ENCODE results near the gene ZWILCH.

Gene ZWILCH

GRCh38 chr15:66565741-66566144 lies 60.6 kb downstream of the ZWILCH start, which contains the start of gene LCTL:
Gene LCTL, minus strand, starts transcription at chr15:66565998. Its CDS starts 633 bp downstream, at chr15:66565365.
- Histone ChIP-seq H2AFZ (ENCODE audit: low read length) (no peak within 1 kb of the TSS), H3K9me2 (replicated peaks; ENCODE audit: insufficient read depth, low read length) (no peaks in the 10 kb centered on the region), H3K4me2 (ENCODE audit: low read depth, low read length) (peak within 1 kb of the TSS; percentile 41; the same call in 1 of the 2 replicates), H3K9me3 (replicated peaks; ENCODE audit: insufficient read depth, low read length) (no peaks in the 10 kb centered on the region), H3K79me2 (ENCODE audit: low read length) (no peaks in the 10 kb centered on the region), H4K20me1 (ENCODE audit: insufficient read depth, low read length) (no peaks in the 10 kb centered on the region), H3K9ac (ENCODE audit: low read length) (no peak within 1 kb of the TSS), H3F3A (ENCODE audit: insufficient read depth, low read length) (no peaks in the 10 kb centered on the region), H3K27me3 (replicated peaks; ENCODE audit: insufficient read depth, low read length) (no peaks in the 10 kb centered on the region), H3K27ac (ENCODE audit: low read length) (no peak within 1 kb of the TSS), H3K36me3 (replicated peaks; ENCODE audit: insufficient read depth, low read length) (no peaks in the 10 kb centered on the region), H3K4me3 (ENCODE audit: low read length) (no peak within 1 kb of the TSS), H3K4me1 (ENCODE audit: low read length) (peaks cover 13% of the 10 kb centered on the region)
- peak; percentile 33 for DNase-seq
- TF ChIP-seq EZH2 (optimal IDR thresholded peaks at IDR 0.05; ENCODE audit: low read depth, low read length) (no peak), CTCF (IDR thresholded peaks at IDR 0.05; ENCODE audit: low read length) (no peak), EZH2phosphoT487 (IDR thresholded peaks at IDR 0.05; ENCODE audit: low read length) (no peak)

- DNase-seq: peak; percentile 59
- Histone ChIP-seq H3K9ac (ENCODE audit: low read length) (no peak overlapping the region), H4K20me1 (ENCODE audit: insufficient read depth, low read length) (no peaks in the 10 kb centered on the region), H2AFZ (ENCODE audit: low read length) (peak overlapping the region; percentile 68), H3K4me2 (ENCODE audit: low read depth, low read length) (peak overlapping the region; percentile 41), H3K36me3 (replicated peaks; ENCODE audit: insufficient read depth, low read length) (no peaks in the 10 kb centered on the region), H3K79me2 (ENCODE audit: low read length) (no peaks in the 10 kb centered on the region), H3K9me2 (replicated peaks; ENCODE audit: insufficient read depth, low read length) (no peaks in the 10 kb centered on the region), H3K27me3 (replicated peaks; ENCODE audit: insufficient read depth, low read length) (no peaks in the 10 kb centered on the region), H3K4me1 (ENCODE audit: low read length) (peaks cover 13% of the 10 kb centered on the region), H3K4me3 (ENCODE audit: low read length) (no peak overlapping the region), H3K27ac (ENCODE audit: low read length) (no peak overlapping the region), H3K9me3 (replicated peaks; ENCODE audit: insufficient read depth, low read length) (no peaks in the 10 kb centered on the region), H3F3A (ENCODE audit: insufficient read depth, low read length) (no peaks in the 10 kb centered on the region)
- TF ChIP-seq CTCF (IDR thresholded peaks at IDR 0.05; ENCODE audit: low read length) (peak; percentile 67), EZH2phosphoT487 (IDR thresholded peaks at IDR 0.05; ENCODE audit: low read length) (no peak)
Measured at GRCh38 chr15:66566963-66567531, 61.9 kb downstream of the ZWILCH start.

- H3K27ac ChIP-seq (ENCODE audit: low read length): no peak overlapping the region
- no peaks in the 10 kb centered on the region for H3K27me3 ChIP-seq (replicated peaks; ENCODE audit: insufficient read depth, low read length)
- H3K4me1 ChIP-seq (ENCODE audit: low read length): peaks cover 13% of the 10 kb centered on the region
- no peaks in the 10 kb centered on the region for H4K20me1 ChIP-seq (ENCODE audit: insufficient read depth, low read length)
- H3K36me3 ChIP-seq (replicated peaks; ENCODE audit: insufficient read depth, low read length): no peaks in the 10 kb centered on the region
- no peak for TF ChIP-seq EZH2phosphoT487 (IDR thresholded peaks at IDR 0.05; ENCODE audit: low read length)
- TF ChIP-seq CTCF (IDR thresholded peaks at IDR 0.05; ENCODE audit: low read length): no peak
- no peak for TF ChIP-seq EZH2 (optimal IDR thresholded peaks at IDR 0.05; ENCODE audit: low read depth, low read length)
- H3K4me3 ChIP-seq (ENCODE audit: low read length): no peak overlapping the region
- H3K9me3 ChIP-seq (replicated peaks; ENCODE audit: insufficient read depth, low read length): no peaks in the 10 kb centered on the region
- H2AFZ ChIP-seq (ENCODE audit: low read length): no peak overlapping the region
- no peaks in the 10 kb centered on the region for H3K79me2 ChIP-seq (ENCODE audit: low read length)
- H3K9me2 ChIP-seq (replicated peaks; ENCODE audit: insufficient read depth, low read length): no peaks in the 10 kb centered on the region
- no peaks in the 10 kb centered on the region for H3F3A ChIP-seq (ENCODE audit: insufficient read depth, low read length)
- no peak overlapping the region for H3K9ac ChIP-seq (ENCODE audit: low read length)
- no peak for DNase-seq
- no peak overlapping the region for H3K4me2 ChIP-seq (ENCODE audit: low read depth, low read length)
Measured at GRCh38 chr15:66567897-66568296, 62.8 kb downstream of the ZWILCH start.
